Activated CD8-positive, alpha-beta memory T cell treated with anti-CD3 and anti-CD28 coated beads for 1 hour (primary cell): ENCODE results near the gene PPP2R5D.
A peak's percentile ranks its signal among the peaks of the same experiment; 100 is the strongest.

ENCODE experiments used
- DNase-seq, 2 donors: peaks; one replicate each; pipeline ENCODE4 v3.0.0-alpha.2; 2020; ENCODE audit warnings: low read depth in 1 of 2; ENCODE audit errors: extremely low read depth in 1 of 2

The PPP2R5D gene

DNA sequence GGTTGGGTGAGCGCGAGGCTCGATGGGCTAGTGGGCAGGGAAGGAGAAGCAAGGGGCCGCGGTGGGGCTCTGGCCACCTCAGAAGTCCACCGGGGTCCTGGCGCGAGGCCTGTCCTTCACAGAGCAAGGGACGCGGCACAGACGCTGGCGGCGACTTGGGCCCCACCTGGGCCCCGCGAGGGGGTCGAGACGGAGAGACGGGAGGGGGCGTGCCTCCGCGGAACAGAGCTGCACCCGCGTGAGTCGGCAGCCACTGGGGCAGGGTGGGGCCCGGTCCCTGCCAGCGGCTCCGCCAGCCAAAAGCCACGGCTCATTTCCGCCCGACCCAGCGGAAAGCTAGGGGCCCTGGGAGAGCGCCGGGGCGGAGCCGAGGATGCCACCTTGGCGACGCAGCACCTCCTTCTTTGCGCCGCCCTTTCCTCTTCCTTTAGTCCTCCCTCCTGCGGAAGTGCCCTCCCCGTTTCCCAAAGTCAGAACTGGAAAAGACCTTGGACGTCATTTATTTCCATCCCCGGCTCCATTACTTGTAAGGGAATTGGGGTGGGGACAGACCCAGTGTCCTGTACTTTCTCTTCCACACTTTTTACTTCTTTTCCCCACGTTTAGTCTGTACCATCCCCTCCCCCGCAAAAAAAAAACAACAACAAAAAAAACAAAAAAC lies 69.3 kb downstream of the PPP2R5D start, which contains the start of gene CUL7:
Gene CUL7, minus strand, starts transcription at position 307 of the 661 bp plus-strand sequence. CDS start 1,063 bp downstream, outside the sequence.
- peak; percentile 74 to 78 for DNase-seq

DNA sequence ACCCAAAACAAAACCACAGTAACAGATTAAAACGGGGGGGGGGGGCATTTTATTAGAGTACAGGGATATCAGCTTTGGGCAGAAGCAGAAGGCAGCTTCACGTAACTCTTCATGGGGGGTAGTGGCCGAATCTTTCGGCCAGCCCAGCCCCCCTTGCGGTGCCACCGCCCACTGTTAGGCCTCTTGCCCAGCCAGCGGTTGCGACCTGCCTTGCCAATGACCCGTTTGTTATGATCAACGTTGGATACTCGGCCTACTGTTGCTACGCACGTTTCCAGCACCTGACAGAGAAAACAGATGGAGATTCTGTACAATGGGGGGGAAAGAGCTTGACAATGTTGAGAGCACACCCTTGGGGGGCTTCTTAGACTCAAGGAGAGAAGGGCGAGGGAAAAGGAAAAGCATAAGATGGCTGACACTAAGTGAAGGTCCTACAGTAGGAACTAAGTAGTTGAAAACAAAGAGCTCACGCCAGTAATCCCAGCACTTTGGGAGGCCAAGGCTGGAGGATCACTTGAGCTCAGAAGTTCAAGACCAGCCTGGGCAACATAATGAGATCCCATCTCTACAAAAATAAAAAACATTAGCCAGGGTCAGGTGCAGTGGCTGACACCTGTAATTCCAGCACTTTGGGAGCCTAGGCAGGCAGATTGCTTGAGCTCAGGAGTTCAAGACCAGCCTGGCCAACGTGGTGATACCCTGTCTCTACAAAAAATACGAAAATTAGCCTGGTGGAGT lies 70.0 kb downstream of the PPP2R5D start:
- no peak for DNase-seq

DNA sequence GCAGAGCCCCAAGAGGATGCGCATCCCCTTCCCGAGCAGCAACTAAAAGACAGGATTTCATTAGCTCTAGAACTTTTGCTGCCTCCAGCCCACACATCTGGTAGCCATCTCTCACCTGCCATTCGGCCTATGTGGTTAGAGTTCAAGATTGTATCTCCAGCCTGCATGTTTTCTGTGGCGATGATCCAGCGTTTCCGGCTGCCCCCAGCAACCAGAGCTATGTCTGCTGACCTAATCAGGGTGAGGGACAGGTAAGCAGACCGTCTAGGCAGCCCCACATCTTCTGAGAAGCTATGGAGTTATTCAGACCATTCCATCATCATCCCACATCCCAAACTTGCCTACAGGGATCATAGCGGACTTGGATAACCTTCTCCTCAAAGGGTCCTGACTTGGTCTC lies 71.6 kb downstream of the PPP2R5D start:
- no peak for DNase-seq

GRCh38 chr6:43058531-43058930 lies 74.2 kb downstream of the PPP2R5D start:
- DNase-seq: no peak

DNA sequence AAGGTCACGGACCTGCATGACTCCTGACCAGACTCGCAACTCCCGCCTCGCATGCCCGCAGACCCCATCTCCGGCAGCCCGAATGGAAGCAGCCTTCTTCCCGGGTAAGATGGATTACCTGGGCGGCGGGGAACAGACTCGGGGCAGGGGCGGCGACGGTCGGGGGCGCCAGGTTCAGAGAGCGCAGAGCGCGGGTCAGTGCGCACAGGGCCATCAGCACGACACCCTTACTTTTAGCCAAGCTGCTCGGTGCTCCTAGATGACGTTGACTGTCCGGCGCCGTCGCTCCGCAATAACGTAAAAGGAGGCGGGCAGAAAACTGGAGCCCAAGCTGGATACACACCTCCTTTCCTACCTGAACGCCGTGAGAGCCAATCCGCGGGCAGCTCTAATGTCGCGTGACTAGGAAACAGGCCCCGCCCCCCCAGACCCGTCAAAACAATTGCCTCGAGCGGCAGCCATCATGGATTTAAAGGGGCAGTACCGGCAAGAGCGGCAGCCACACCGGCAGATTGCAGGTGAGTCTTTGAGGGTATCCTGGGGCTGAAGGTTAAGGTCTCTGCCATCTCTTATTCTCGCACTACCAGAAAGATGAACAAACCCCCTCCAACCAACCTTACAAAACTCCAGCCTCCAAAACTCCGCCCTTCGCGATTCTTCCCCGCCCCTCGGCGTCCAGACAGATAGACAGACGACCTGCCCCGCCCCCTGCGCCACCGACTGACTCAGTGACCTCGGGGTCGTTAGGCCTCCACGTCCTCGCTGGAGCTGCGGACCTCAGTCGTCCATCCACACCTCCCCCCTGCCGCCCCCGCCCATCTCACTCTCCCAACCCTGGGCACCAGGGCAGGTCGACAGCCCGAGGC lies 75.0 kb downstream of the PPP2R5D start, which contains the start of the genes KLC4 and MRPL2:
Gene KLC4, plus strand, starts transcription at position 464 of the 866 bp plus-strand sequence. CDS start 1,705 bp downstream, outside the sequence.
Gene MRPL2, minus strand, starts transcription at position 267 of the 866 bp plus-strand sequence. Its CDS starts 53 bp downstream, at position 214.
- DNase-seq: peak; percentile 94 to 95

GRCh38 chr6:43060034-43060754 lies 75.8 kb downstream of the PPP2R5D start:
- DNase-seq: no peak

GRCh38 chr6:43060755-43061633 lies 76.6 kb downstream of the PPP2R5D start:
- no peak for DNase-seq

DNA sequence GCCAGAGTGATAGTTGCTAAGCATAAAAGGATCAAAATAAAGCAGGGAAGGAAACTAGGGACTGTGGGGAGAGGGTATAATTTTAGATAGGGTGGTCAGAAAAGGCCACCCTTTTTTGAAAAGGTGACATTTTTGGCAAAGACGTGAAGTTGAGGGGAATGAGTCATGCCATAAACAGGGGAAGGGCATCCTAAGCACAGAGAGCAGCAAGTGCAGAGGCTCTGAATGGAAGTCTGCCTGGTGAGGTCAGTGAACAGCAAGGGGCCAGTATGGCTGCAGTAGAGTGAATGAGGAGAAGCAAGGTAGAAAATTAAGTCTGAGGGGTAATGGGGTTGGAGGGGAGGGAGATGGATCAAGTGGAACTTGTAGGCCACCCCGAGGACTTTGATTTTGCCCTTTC lies 77.5 kb downstream of the PPP2R5D start:
- DNase-seq: no peak
